Measurements from ENCODE around the gene CHRM5.

DNA sequence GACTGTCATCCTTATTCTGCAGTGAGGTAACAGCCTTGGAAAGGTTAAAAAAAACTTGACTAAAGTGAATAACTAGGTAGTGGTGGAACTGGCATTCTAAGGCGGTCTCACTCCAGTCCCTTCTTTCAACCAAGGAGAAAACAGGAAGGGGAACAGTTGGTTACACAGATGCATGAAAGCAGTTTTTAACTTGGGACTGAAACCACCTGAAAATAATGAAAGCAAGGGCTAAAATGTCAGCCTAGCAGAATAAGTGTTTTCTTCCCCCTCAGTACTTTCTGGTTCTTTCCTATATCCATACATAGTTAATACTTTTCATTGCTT, 71.5 kb downstream of the CHRM5 start:
- TF ChIP-seq, protein P1, sequence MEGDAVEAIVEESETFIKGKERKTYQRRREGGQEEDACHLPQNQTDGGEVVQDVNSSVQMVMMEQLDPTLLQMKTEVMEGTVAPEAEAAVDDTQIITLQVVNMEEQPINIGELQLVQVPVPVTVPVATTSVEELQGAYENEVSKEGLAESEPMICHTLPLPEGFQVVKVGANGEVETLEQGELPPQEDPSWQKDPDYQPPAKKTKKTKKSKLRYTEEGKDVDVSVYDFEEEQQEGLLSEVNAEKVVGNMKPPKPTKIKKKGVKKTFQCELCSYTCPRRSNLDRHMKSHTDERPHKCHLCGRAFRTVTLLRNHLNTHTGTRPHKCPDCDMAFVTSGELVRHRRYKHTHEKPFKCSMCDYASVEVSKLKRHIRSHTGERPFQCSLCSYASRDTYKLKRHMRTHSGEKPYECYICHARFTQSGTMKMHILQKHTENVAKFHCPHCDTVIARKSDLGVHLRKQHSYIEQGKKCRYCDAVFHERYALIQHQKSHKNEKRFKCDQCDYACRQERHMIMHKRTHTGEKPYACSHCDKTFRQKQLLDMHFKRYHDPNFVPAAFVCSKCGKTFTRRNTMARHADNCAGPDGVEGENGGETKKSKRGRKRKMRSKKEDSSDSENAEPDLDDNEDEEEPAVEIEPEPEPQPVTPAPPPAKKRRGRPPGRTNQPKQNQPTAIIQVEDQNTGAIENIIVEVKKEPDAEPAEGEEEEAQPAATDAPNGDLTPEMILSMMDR (IDR thresholded peaks at IDR 0.05; ENCODE audit: poor library complexity), result no peak
- TF ChIP-seq EZH2 (IDR thresholded peaks at IDR 0.05; ENCODE audit: borderline replicate concordance) (no peak), EZH2phosphoT487 (IDR thresholded peaks at IDR 0.05; ENCODE audit: low read depth, severe bottlenecking, unreplicated experiment) (no peak)
